Measurements from ENCODE around the gene NECTIN1. TPM values are rescaled to one million over a fixed set of nuclear protein-coding genes. Genes with fewer than 3 reads are reported as not detected.

Gene NECTIN1
- total RNA-seq, 4 donors from 2014 or later: 2.2 to 4.3 (median 2.5) TPM

DNA sequence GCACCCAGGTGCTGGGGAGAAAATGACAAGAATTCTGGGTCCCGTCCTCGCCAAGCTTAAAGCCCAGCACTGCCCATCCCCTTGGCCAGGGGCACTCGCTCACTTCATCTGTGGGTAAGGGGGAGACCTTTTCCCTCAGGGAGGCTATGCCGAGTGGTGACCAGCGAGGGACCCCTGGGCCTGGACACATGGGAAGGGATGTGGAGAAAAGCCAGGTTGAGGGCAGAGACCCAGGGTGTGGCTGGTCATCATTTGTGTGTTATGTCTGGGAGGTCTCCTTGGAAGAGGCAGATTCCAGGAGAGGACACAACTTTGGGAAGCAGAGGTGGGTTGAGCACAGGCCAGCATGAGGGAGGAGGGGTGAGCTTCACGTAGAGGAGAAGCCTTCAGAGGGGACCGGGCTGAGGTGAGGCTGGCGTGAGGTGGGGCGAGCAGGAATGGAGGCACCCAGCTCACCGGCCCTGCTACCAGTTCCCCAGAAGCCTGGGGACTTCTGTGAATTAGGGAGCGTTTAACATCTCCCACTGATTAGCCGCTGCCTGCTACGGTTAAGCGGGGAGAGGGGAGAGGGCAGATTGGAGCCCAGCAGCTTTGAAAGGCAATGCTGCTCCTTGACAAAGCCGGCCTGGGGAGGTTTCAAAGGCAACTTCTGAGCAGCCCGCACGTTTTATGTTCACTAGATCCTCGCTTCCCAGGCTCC is 25.8 kb upstream of the NECTIN1 start:
- DNase-seq (ENCODE audit: low spot score): no peak
- TF ChIP-seq, protein P1, sequence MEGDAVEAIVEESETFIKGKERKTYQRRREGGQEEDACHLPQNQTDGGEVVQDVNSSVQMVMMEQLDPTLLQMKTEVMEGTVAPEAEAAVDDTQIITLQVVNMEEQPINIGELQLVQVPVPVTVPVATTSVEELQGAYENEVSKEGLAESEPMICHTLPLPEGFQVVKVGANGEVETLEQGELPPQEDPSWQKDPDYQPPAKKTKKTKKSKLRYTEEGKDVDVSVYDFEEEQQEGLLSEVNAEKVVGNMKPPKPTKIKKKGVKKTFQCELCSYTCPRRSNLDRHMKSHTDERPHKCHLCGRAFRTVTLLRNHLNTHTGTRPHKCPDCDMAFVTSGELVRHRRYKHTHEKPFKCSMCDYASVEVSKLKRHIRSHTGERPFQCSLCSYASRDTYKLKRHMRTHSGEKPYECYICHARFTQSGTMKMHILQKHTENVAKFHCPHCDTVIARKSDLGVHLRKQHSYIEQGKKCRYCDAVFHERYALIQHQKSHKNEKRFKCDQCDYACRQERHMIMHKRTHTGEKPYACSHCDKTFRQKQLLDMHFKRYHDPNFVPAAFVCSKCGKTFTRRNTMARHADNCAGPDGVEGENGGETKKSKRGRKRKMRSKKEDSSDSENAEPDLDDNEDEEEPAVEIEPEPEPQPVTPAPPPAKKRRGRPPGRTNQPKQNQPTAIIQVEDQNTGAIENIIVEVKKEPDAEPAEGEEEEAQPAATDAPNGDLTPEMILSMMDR (IDR thresholded peaks at IDR 0.05): no peak
- ATAC-seq (ENCODE audit: low FRiP score): no peak

DNA sequence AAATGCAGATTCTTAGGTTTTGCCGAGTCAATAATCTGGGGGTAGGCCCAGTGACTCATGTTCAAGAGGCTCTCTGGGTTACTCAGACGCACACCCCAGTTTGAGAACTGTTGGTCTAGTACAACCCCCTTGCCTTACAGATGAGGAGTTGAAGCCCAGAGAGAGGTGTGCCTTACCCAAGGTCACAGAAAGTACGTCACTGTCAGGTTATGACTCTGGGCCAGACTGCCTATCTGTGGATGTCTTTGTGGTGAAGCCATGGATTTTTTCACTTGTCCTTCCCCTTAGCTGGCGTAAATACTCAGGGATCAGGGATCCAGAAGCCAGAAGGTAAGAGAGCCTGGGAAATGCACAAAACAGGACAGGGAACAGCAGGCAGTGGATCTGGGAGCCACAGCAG is 25.2 kb upstream of the NECTIN1 start:
- ATAC-seq (ENCODE audit: low FRiP score) (no peak), DNase-seq (ENCODE audit: low spot score) (no peak)
- TF ChIP-seq, protein P1 (IDR thresholded peaks at IDR 0.05): no peak

DNA sequence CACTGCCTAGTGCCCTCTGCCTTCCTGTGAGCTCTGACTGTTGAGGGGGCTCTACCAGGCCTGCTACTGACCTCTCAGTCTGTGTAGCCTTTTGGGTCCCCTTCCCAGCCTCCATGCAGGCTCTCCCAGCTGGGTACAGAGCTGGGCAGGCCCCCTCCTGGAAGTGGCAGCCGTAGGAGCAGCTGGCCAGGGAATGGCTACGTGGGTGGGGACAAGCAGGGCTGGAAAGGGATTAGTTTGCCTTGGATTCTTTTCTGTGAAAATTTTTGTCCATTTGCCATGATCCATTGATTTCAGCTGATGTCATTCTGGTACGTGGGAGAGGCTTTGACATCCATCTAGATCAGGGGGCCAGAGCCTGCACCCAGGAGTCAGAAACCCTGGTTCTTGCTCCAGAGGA is 23.9 kb upstream of the NECTIN1 start:
- TF ChIP-seq, protein P1 (IDR thresholded peaks at IDR 0.05): no peak
- ATAC-seq (ENCODE audit: low FRiP score) (no peak), DNase-seq (ENCODE audit: low spot score) (no peak)

DNA sequence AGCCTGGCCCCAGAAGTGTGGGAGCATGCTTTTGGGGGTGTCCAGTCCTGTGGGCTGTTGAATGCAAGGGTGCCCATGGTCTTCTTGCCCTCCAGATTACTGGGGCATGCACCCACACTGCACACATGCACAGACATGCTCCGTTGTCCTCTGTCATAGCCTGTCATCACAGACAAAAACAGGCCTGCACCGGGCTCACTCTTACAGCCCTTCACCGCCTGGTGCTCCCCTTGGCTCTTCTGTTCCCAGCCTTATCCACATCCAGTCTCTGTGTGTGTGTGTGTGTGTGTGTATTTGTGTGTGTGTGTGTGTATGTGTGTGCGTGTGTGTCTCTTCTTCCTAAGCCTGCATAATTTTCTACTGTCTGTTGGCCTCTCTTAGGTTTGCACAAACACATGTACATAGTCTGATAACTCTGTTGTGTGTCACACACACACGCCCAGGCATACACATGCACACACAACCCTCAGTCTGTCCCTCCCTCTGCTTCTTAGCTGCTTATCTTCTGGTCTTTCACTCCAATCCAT is 23.4 kb upstream of the NECTIN1 start:
- no peak for DNase-seq (ENCODE audit: low spot score)
- ATAC-seq (ENCODE audit: low FRiP score): no peak
- TF ChIP-seq, protein P1 (IDR thresholded peaks at IDR 0.05): no peak

DNA sequence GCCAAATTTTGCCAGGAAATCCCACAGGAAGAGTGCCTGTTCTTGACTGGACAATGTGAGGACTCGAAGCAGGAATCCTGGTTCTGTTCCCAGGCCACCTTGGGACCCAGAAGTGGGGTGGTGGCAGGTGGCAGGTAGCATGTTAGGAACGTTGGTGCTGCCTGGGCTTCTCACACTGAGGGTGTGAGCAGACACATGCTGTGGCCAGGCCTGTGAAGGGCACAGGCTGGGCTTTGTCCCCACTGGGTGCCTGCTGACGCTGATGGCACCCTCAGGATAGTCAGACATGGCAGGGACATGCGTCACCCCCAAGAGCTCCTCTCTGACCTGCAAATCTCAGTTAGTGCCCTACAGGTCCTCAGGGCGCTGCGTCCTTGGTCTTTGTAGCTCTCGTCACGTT is 21.1 kb upstream of the NECTIN1 start:
- TF ChIP-seq, protein P1 (IDR thresholded peaks at IDR 0.05): no peak
- ATAC-seq (ENCODE audit: low FRiP score) (no peak), DNase-seq (ENCODE audit: low spot score) (no peak)

DNA sequence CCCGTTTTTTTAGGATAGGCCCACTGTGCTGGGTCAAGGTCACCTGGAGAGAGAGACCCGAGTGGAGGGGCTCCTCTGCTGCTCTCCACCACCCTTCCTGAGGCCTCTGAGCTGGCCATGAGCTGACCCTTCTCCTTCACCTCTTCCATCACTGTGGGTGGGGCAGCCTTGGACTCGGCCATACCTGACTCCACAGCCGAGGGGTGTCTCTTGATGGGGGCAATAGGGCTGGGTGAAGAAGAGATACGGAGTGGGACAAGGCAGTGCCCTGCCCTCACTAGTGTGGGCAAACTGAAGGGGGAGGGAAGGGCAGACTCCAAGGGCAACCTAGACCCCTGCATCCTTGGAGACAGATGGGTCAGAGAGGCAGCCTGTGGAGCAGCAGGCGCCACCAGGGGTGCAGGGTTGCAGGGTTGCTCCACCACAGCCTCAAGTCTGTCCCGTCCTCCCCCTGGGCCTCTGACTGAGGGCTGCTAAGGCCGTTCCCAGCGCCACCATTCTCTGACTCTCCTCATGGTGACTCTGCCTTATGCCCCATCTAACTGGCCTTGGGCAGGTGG is 20.1 kb upstream of the NECTIN1 start:
- TF ChIP-seq, protein P1 (IDR thresholded peaks at IDR 0.05): no peak
- ATAC-seq (ENCODE audit: low FRiP score): no peak
- DNase-seq (ENCODE audit: low spot score): no peak

All from omental fat pad (tissue), 4 donors.